HepG2 (cell line): ENCODE data around the gene JAZF1. TPM values are rescaled to one million over a fixed set of nuclear protein-coding genes. Genes with fewer than 3 reads are reported as not detected.

Experiments used
- ATAC-seq: fragments of 200-7000 bp; cut with Tn5 transposase; 3 replicates; pipeline ENCODE4 v1.9.1; 2020; ENCODE audit warnings: mild to moderate bottlenecking, moderate library complexity
- BruUV-seq: library from RNA; stranded (reverse); fragments of 400-500 nt; replicated peaks from 2 replicates; lab custom pipeline; 2021; lab: Mats Ljungman, UMichigan
- CTCF ChIA-PET: fragments of 300-600 bp; formaldehyde crosslinking; extraction: SDS; loops from one replicate; lab custom pipeline; 2021; ENCODE audit warnings: low total read pairs, inconsistent platforms, low intra/inter-chr PET ratio; lab: Yijun Ruan, JAX
- POLR2A ChIA-PET: fragments of 350-600 bp; sonication (Branson Sonifier 250); formaldehyde crosslinking; loops from one replicate; lab custom pipeline; 2020; ENCODE audit warnings: antibody characterized with exemption, inconsistent platforms; lab: Yijun Ruan, JAX
- DNase-seq: peaks from one replicate; pipeline ENCODE4 v3.0.0-alpha.2; 2015; ENCODE audit warnings: low spot score
- FAIRE-seq: peaks from 3 replicates; lab custom pipeline; 2011; peaks lifted over from hg19 to GRCh38; lab: Jason Lieb, UNC
- H2AFZ ChIP-seq: one replicate; pipeline ENCODE4 v1.6.1; 2011; ENCODE audit warnings: low read length, inconsistent platforms
- H3K27ac ChIP-seq: fragments of 300-600 bp; 3 replicates; pipeline ENCODE4 v1.8.0; 2011; ENCODE audit warnings: mixed run types, mild to moderate bottlenecking, mixed read lengths, low read length, inconsistent platforms; ENCODE audit not compliant: insufficient read depth; ENCODE audit errors: extremely low read length
- H3K27me3 ChIP-seq, 2 experiments: fragments of 200-600 bp in 1 of 2; 2 replicates in 1 of 2; 3 replicates in 1 of 2; pipeline versions ENCODE4 v1.6.0 to v1.8.0; 2011; ENCODE audit warnings: low read length in 2 of 2, mild to moderate bottlenecking in 2 of 2, moderate library complexity in 2 of 2, inconsistent platforms in 1 of 2; ENCODE audit not compliant: insufficient read depth in 2 of 2, control insufficient read depth in 1 of 2
- H3K36me3 ChIP-seq, 2 experiments: fragments of 200-600 bp in 1 of 2; replicated peaks in 1 of 2; 2 replicates in 1 of 2; 3 replicates in 1 of 2; pipeline versions ENCODE4 v1.5.1 to v1.8.0; 2011; ENCODE audit warnings: low read length in 2 of 2, inconsistent platforms in 1 of 2; ENCODE audit not compliant: insufficient read depth in 2 of 2, control insufficient read depth in 1 of 2
- H3K4me1 ChIP-seq: 2 replicates; pipeline ENCODE4 v1.5.1; 2012; ENCODE audit warnings: low read length, inconsistent platforms; ENCODE audit not compliant: insufficient read depth
- H3K4me2 ChIP-seq: 2 replicates; pipeline ENCODE4 v1.6.0; 2011; ENCODE audit warnings: low read depth, low read length, inconsistent platforms
- H3K4me3 ChIP-seq, 3 experiments: fragments of 200-600 bp in 1 of 3; sonication (generic), shearing (Covaris generic) in 1 of 3; replicated peaks in 1 of 3; 2 replicates each; pipeline ENCODE4 v1.5.1; 2011 to 2016; ENCODE audit warnings: low read length in 3 of 3, inconsistent platforms in 2 of 3, low read depth in 2 of 3, mild to moderate bottlenecking in 2 of 3, control low read depth in 1 of 3, mixed read lengths in 1 of 3; ENCODE audit not compliant: insufficient read depth in 1 of 3
- H3K79me2 ChIP-seq: one replicate; pipeline ENCODE4 v1.6.1; 2011; ENCODE audit warnings: low read length, inconsistent platforms; ENCODE audit not compliant: insufficient read depth
- H3K9ac ChIP-seq: 2 replicates; pipeline ENCODE4 v1.6.0; 2011; ENCODE audit warnings: mild to moderate bottlenecking, low read depth, low read length, inconsistent platforms; ENCODE audit not compliant: insufficient read depth
- H3K9me3 ChIP-seq: 2 replicates; pipeline ENCODE4 v1.5.1; 2012; ENCODE audit warnings: mild to moderate bottlenecking, low read length
- H4K20me1 ChIP-seq: 2 replicates; pipeline ENCODE4 v1.6.0; 2011; ENCODE audit warnings: inconsistent platforms, mild to moderate bottlenecking, low read length, moderate library complexity; ENCODE audit not compliant: insufficient read depth
- CEBPB ChIP-seq: IDR thresholded peaks from 2 replicates; pipeline ENCODE4 v1.6.1; 2011; ENCODE audit warnings: low read depth, low read length, improper control_type of control experiment, borderline replicate concordance
- CEBPG ChIP-seq: IDR thresholded peaks from 2 replicates; pipeline ENCODE4 v1.6.1; 2016
- CSRNP2 ChIP-seq: sonication (generic); formaldehyde crosslinking; conservative IDR thresholded peaks from 2 replicates; pipeline ENCODE4 v1.8.0; 2022; ENCODE audit warnings: low read depth, missing genetic modification reagents
- HMG20B ChIP-seq: conservative IDR thresholded peaks from 2 replicates; pipeline ENCODE4 v1.6.1; 2016; ENCODE audit warnings: missing genetic modification reagents, missing compliant biosample characterization
- HNRNPLL ChIP-seq: fragments of 200-400 bp; formaldehyde crosslinking; IDR thresholded peaks from 2 replicates; pipeline ENCODE4 v1.6.1; 2017; ENCODE audit warnings: mild to moderate bottlenecking, low read depth, low read length; ENCODE audit not compliant: poor library complexity, severe bottlenecking
- MLX ChIP-seq: IDR thresholded peaks from 2 replicates; pipeline ENCODE4 v1.6.1; 2016
- POGK ChIP-seq: sonication (generic); formaldehyde crosslinking; conservative IDR thresholded peaks from 2 replicates; pipeline ENCODE4 v1.8.0; 2022; ENCODE audit warnings: mild to moderate bottlenecking, moderate library complexity, missing genetic modification reagents
- WIZ ChIP-seq: sonication (generic); formaldehyde crosslinking; IDR thresholded peaks from 2 replicates; pipeline ENCODE4 v1.5.1; 2020; ENCODE audit warnings: mild to moderate bottlenecking, missing genetic modification reagents
- ZFP36L2 ChIP-seq: sonication (generic); formaldehyde crosslinking; IDR thresholded peaks from 2 replicates; pipeline ENCODE4 v1.4.0; 2020; ENCODE audit warnings: missing genetic modification reagents
- ZNF274 ChIP-seq: sonication (generic); formaldehyde crosslinking; IDR thresholded peaks from 2 replicates; pipeline ENCODE4 v1.5.1; 2020; ENCODE audit warnings: mild to moderate bottlenecking, missing genetic modification reagents
- ZNF383 ChIP-seq: sonication (generic); formaldehyde crosslinking; IDR thresholded peaks from 2 replicates; pipeline ENCODE4 v1.4.0; 2020; ENCODE audit warnings: missing genetic modification reagents, mild to moderate bottlenecking, borderline replicate concordance
- ZNF589 ChIP-seq: sonication (generic); formaldehyde crosslinking; conservative IDR thresholded peaks from 2 replicates; pipeline ENCODE4 v1.8.0; 2022; ENCODE audit warnings: mild to moderate bottlenecking, moderate library complexity, missing genetic modification reagents
- ZNF83 ChIP-seq: sonication (generic); formaldehyde crosslinking; IDR thresholded peaks from 2 replicates; pipeline ENCODE4 v1.4.0; 2020; ENCODE audit warnings: missing genetic modification reagents, mild to moderate bottlenecking, borderline replicate concordance
- WGBS: methylation state at CpG from one replicate; pipeline ENCODE4 v1.1.6; 2017; ENCODE audit warnings: low lambda C conversion rate; 5-methylcytosine and 5-hydroxymethylcytosine counted together
- in situ Hi-C: cut with HindIII; loops from 2 replicates; pipeline ENCODE4 v1.10.0; 2017; ENCODE audit warnings: low pct_unique_long_range_greater_than_20kb; ENCODE audit not compliant: extremely low pct_ligation_motif_present
- intact Hi-C: fragments of 100-400 bp; cut with micrococcal nuclease; formaldehyde crosslinking; loops from one replicate; pipeline ENCODE4 v1.10.0; 2022; ENCODE audit not compliant: unreplicated experiment
- polyA plus RNA-seq, 8 experiments: library from polyadenylated mRNA; depleted of rRNA in 3 of 8; stranded (reverse) in 7 of 8; unstranded in 1 of 8; fragments of >200 nt; fragmentation: Illumina TruSeq in 4 of 8; extraction: Trizol in 4 of 8; gene quantifications; 2 replicates each; pipeline versions ENCODE4 v1.2.1 to v1.2.3, GENCODE V29; 2011 to 2016; ENCODE audit warnings: low read depth in 4 of 8, missing spikeins in 1 of 8, mixed read lengths in 1 of 8; ENCODE audit not compliant: insufficient read depth in 1 of 8
- total RNA-seq, 5 experiments: library from RNA; depleted of rRNA; stranded (reverse); fragments of >200 nt; fragmentation: Illumina TruSeq; extraction: Trizol; gene quantifications; 2 replicates each; pipeline ENCODE4 v1.2.3, GENCODE V29; 2016; ENCODE audit warnings: low read depth in 1 of 5

JAZF1 gene
- total and polyA plus RNA-seq, 2 of the 13 experiments (the other 11 are each of a cell fraction or from before 2014, with no cell fraction given): not detected

- Histone ChIP-seq H3K9ac (no peak overlapping the region), H3K79me2 (no peaks in the 10 kb centered on the region), H3K4me2 (no peak overlapping the region), H3K4me3 (no peak overlapping the region), H3K9me3 (no peaks in the 10 kb centered on the region), H3K27ac (no peak overlapping the region)
- CTCF ChIA-PET: no interaction called here
- POLR2A ChIA-PET: no interaction called here
- TF ChIP-seq CSRNP2 (CRISPR knock-in tag) (no peak), CEBPG (CRISPR knock-in tag) (0 out of 2 replicates have a peak, but pooled peaks have one; percentile 18), CEBPB (peak; percentile 72; the same call in 1 of the 2 replicates)
- TF ChIP-seq, all 625 proteins: peak for 2
- no TSS peak for BruUV-seq
- intact Hi-C loops (no loop called here), in situ Hi-C loops (no loop called here)
- 15% methylated on average over 6 of the region's 14 CpGs for WGBS
- H3K4me1 ChIP-seq: no peaks in the 10 kb centered on the region
- H3K36me3 ChIP-seq: no peaks in the 10 kb centered on the region
- no peaks in the 10 kb centered on the region for H4K20me1 ChIP-seq
- H2AFZ ChIP-seq: no peak overlapping the region
- ATAC-seq (no peak), FAIRE-seq (no peak), DNase-seq (peak; percentile 4)
- no peaks in the 10 kb centered on the region for H3K27me3 ChIP-seq
Observed at GRCh38 chr7:28112883-28113540, 67.6 kb downstream of the JAZF1 start.

GRCh38 chr7:28112467-28112866 lies 68.1 kb downstream of the JAZF1 start:
- H3K79me2 ChIP-seq: no peaks in the 10 kb centered on the region
- H3K4me1 ChIP-seq: no peaks in the 10 kb centered on the region
- H3K4me2 ChIP-seq: no peak overlapping the region
- BruUV-seq: no TSS peak
- whole genome bisulfite sequencing: 2% methylated on average over 3 of the region's 3 CpGs
- no peak overlapping the region for H2AFZ ChIP-seq
- no peak overlapping the region for H3K4me3 ChIP-seq
- no peak for DNase-seq
- POLR2A ChIA-PET: no interaction called here
- no peak overlapping the region for H3K9ac ChIP-seq
- intact Hi-C loops: no loop called here
- FAIRE-seq: no peak
- no peaks in the 10 kb centered on the region for H3K27me3 ChIP-seq
- in situ Hi-C loops: no loop called here
- H4K20me1 ChIP-seq: no peaks in the 10 kb centered on the region
- H3K27ac ChIP-seq: no peak overlapping the region
- no peaks in the 10 kb centered on the region for H3K36me3 ChIP-seq
- no peak for ATAC-seq
- CTCF ChIA-PET: no interaction called here
- H3K9me3 ChIP-seq: no peaks in the 10 kb centered on the region
- TF ChIP-seq ZNF274 (CRISPR knock-in tag) (no peak), ZNF383 (no peak), HNRNPLL (no peak), MLX (CRISPR knock-in tag) (no peak), POGK (CRISPR knock-in tag) (no peak), ZNF589 (CRISPR knock-in tag) (no peak), HMG20B (CRISPR knock-in tag) (no peak), WIZ (CRISPR knock-in tag) (no peak), ZFP36L2 (no peak), ZNF83 (CRISPR knock-in tag) (no peak)
